ENCODE results near the gene NEURL1. TPM values are rescaled to one million over a fixed set of nuclear protein-coding genes. Genes with fewer than 3 reads are reported as not detected.

NEURL1 gene
- total and polyA plus RNA-seq, 2 experiments from 2014 or later: 2.3 to 4.6 TPM

- no peaks in the 10 kb centered on the region for H3K9me2 ChIP-seq (replicated peaks; ENCODE audit: insufficient read depth)
- 98% methylated on average over 18 of the region's 18 CpGs for WGBS (ENCODE audit: low lambda C conversion rate, missing lambda C conversion rate)
- no peak overlapping the region for H2AFZ ChIP-seq
- H3K4me2 ChIP-seq: no peak overlapping the region
- no peak for TF ChIP-seq EZH2 (IDR thresholded peaks at IDR 0.05; ENCODE audit: borderline replicate concordance)
- no peak for TF ChIP-seq CTCF (IDR thresholded peaks at IDR 0.05; ENCODE audit: poor library complexity)
- TF ChIP-seq EZH2phosphoT487 (IDR thresholded peaks at IDR 0.05; ENCODE audit: low read depth, severe bottlenecking, unreplicated experiment): no peak
- no peak for DNase-seq (ENCODE audit: low spot score)
- no peaks in the 10 kb centered on the region for H4K20me1 ChIP-seq (ENCODE audit: insufficient read depth, poor library complexity, severe bottlenecking)
- H3K36me3 ChIP-seq (replicated peaks; ENCODE audit: insufficient read depth, low read depth): no peaks in the 10 kb centered on the region
- no peaks in the 10 kb centered on the region for H3K9me3 ChIP-seq (ENCODE audit: low read depth)
- H3K79me2 ChIP-seq: no peaks in the 10 kb centered on the region
- H3K27ac ChIP-seq: no peak overlapping the region
- H3K27me3 ChIP-seq: no peaks in the 10 kb centered on the region
- peaks cover 57% of the 10 kb centered on the region for H3K4me1 ChIP-seq (ENCODE audit: insufficient read depth)
- H3K4me3 ChIP-seq: no peak overlapping the region
Measured at GRCh38 chr10:103571656-103571975, 78.1 kb downstream of the NEURL1 start.

- TF ChIP-seq EZH2phosphoT487 (IDR thresholded peaks at IDR 0.05; ENCODE audit: low read depth, severe bottlenecking, unreplicated experiment) (no peak), EZH2 (IDR thresholded peaks at IDR 0.05; ENCODE audit: borderline replicate concordance) (no peak), CTCF (IDR thresholded peaks at IDR 0.05; ENCODE audit: poor library complexity) (no peak)
- DNase-seq (ENCODE audit: low spot score): no peak
- no peak overlapping the region for H3K4me2 ChIP-seq
- H3K4me1 ChIP-seq (ENCODE audit: insufficient read depth): peaks cover 58% of the 10 kb centered on the region
- no peak overlapping the region for H3K4me3 ChIP-seq
- no peaks in the 10 kb centered on the region for H3K79me2 ChIP-seq
- H3K9me3 ChIP-seq (ENCODE audit: low read depth): no peaks in the 10 kb centered on the region
- H3K9me2 ChIP-seq (replicated peaks; ENCODE audit: insufficient read depth): no peaks in the 10 kb centered on the region
- no peaks in the 10 kb centered on the region for H4K20me1 ChIP-seq (ENCODE audit: insufficient read depth, poor library complexity, severe bottlenecking)
- 93% methylated on average over 10 of the region's 10 CpGs for WGBS (ENCODE audit: low lambda C conversion rate, missing lambda C conversion rate)
- no peaks in the 10 kb centered on the region for H3K36me3 ChIP-seq (replicated peaks; ENCODE audit: insufficient read depth, low read depth)
- H3K27me3 ChIP-seq: no peaks in the 10 kb centered on the region
- H2AFZ ChIP-seq: no peak overlapping the region
- H3K27ac ChIP-seq: no peak overlapping the region
Measured at GRCh38 chr10:103572347-103573204, 79.1 kb downstream of the NEURL1 start.

- Histone ChIP-seq H2AFZ (no peak overlapping the region), H3K27ac (no peak overlapping the region), H3K27me3 (no peaks in the 10 kb centered on the region), H3K4me2 (no peak overlapping the region), H3K79me2 (no peaks in the 10 kb centered on the region), H4K20me1 (ENCODE audit: insufficient read depth, poor library complexity, severe bottlenecking) (no peaks in the 10 kb centered on the region), H3K9me2 (replicated peaks; ENCODE audit: insufficient read depth) (no peaks in the 10 kb centered on the region), H3K4me3 (no peak overlapping the region), H3K4me1 (ENCODE audit: insufficient read depth) (peaks cover 59% of the 10 kb centered on the region), H3K36me3 (replicated peaks; ENCODE audit: insufficient read depth, low read depth) (no peaks in the 10 kb centered on the region), H3K9me3 (ENCODE audit: low read depth) (no peaks in the 10 kb centered on the region)
- DNase-seq (ENCODE audit: low spot score): no peak
- 64% methylated on average over 7 of the region's 7 CpGs for WGBS (ENCODE audit: low lambda C conversion rate, missing lambda C conversion rate)
- TF ChIP-seq EZH2 (IDR thresholded peaks at IDR 0.05; ENCODE audit: borderline replicate concordance) (no peak), EZH2phosphoT487 (IDR thresholded peaks at IDR 0.05; ENCODE audit: low read depth, severe bottlenecking, unreplicated experiment) (no peak), CTCF (IDR thresholded peaks at IDR 0.05; ENCODE audit: poor library complexity) (no peak)
Measured at GRCh38 chr10:103573205-103573487, 79.6 kb downstream of the NEURL1 start.

Measured in hepatocyte (in vitro differentiated cells).